K562 (cell line): ENCODE results near the gene PACRG. TPM values are rescaled to one million over a fixed set of nuclear protein-coding genes. Genes with fewer than 3 reads are reported as not detected.

ENCODE experiments used
- ATAC-seq: fragments of 200-7000 bp; cut with Tn5 transposase; 3 replicates; pipeline ENCODE4 v1.9.1; 2020; ENCODE audit warnings: moderate library complexity
- BruUV-seq: library from RNA; stranded (reverse); fragments of 400-500 nt; replicated peaks from 2 replicates; lab custom pipeline; 2021; lab: Mats Ljungman, UMichigan
- CTCF ChIA-PET: fragments of 300-600 bp; formaldehyde crosslinking; extraction: SDS; loops from one replicate; lab custom pipeline; 2021; ENCODE audit warnings: low intra/inter-chr PET ratio; lab: Yijun Ruan, JAX
- POLR2A ChIA-PET: fragments of 300-600, 350-650 bp; sonication (Branson Sonifier 250); formaldehyde crosslinking; extraction: SDS; loops from one replicate; lab custom pipeline; 2021; ENCODE audit warnings: antibody characterized with exemption, inconsistent platforms; lab: Yijun Ruan, JAX
- DNase-seq, 4 experiments: peaks; one replicate each; pipeline versions ENCODE4 v3.0.0 to v3.0.0-alpha.2; 2011 to 2018; ENCODE audit warnings: low spot score in 3 of 4, mixed read lengths in 3 of 4; ENCODE audit errors: extremely low read depth in 1 of 4
- FAIRE-seq: peaks from 2 replicates; lab custom pipeline; 2011; peaks lifted over from hg19 to GRCh38; lab: Jason Lieb, UNC
- H2AFZ ChIP-seq: 2 replicates; pipeline ENCODE4 v1.6.0; 2011; ENCODE audit warnings: low read depth, low read length, control low read depth, inconsistent platforms
- H3K27ac ChIP-seq: fragments of 200-600 bp; 3 replicates; pipeline ENCODE4 v1.8.0; 2011; ENCODE audit warnings: low read depth, mild to moderate bottlenecking, control low read depth, inconsistent platforms, low read length, moderate library complexity, mixed read lengths; ENCODE audit errors: extremely low read depth
- H3K27me3 ChIP-seq, 2 experiments: fragments of 300-600 bp in 1 of 2; 2 replicates in 1 of 2; 3 replicates in 1 of 2; pipeline versions ENCODE4 v1.6.0 to v1.8.0; 2011; ENCODE audit warnings: inconsistent platforms in 2 of 2, low read length in 2 of 2, mild to moderate bottlenecking in 1 of 2, mixed read lengths in 1 of 2, moderate library complexity in 1 of 2; ENCODE audit not compliant: control insufficient read depth in 2 of 2, insufficient read depth in 2 of 2
- H3K36me3 ChIP-seq: fragments of 300-600 bp; 3 replicates; pipeline ENCODE4 v1.8.0; 2011; ENCODE audit warnings: mild to moderate bottlenecking, low read length, inconsistent platforms; ENCODE audit not compliant: control insufficient read depth, insufficient read depth
- H3K4me1 ChIP-seq, 2 experiments: fragments of 200-600 bp in 1 of 2; replicated peaks in 1 of 2; 2 replicates in 1 of 2; 3 replicates in 1 of 2; pipeline versions ENCODE4 v1.5.1 to v1.8.0; 2011; ENCODE audit warnings: inconsistent platforms in 2 of 2, low read length in 2 of 2, mild to moderate bottlenecking in 1 of 2, mixed read lengths in 1 of 2, moderate library complexity in 1 of 2; ENCODE audit not compliant: control insufficient read depth in 2 of 2, insufficient read depth in 2 of 2
- H3K4me2 ChIP-seq: 2 replicates; pipeline ENCODE4 v1.6.1; 2011; ENCODE audit warnings: low read length, control low read depth, inconsistent platforms, mixed read lengths; ENCODE audit not compliant: insufficient read depth
- H3K4me3 ChIP-seq: fragments of 200-600 bp; sonication (generic), shearing (Covaris generic); 2 replicates; pipeline ENCODE4 v1.5.1; 2016; ENCODE audit warnings: control low read depth, inconsistent platforms
- H3K79me2 ChIP-seq: fragments of 200-600 bp; 3 replicates; pipeline ENCODE4 v1.8.0; 2011; ENCODE audit warnings: low read length, inconsistent platforms; ENCODE audit not compliant: control insufficient read depth, insufficient read depth
- H3K9ac ChIP-seq, 2 experiments: 2 replicates each; pipeline versions ENCODE4 v1.6.0 to v1.6.1; 2011; ENCODE audit warnings: low read depth in 2 of 2, low read length in 2 of 2, control low read depth in 1 of 2, inconsistent platforms in 1 of 2, mild to moderate bottlenecking in 1 of 2, mixed read lengths in 1 of 2; ENCODE audit not compliant: insufficient read depth in 1 of 2
- H3K9me1 ChIP-seq: one replicate; pipeline ENCODE4 v1.6.0; 2011; ENCODE audit warnings: inconsistent platforms, mild to moderate bottlenecking, low read length, moderate library complexity; ENCODE audit not compliant: control insufficient read depth, insufficient read depth
- H3K9me3 ChIP-seq: replicated peaks from 2 replicates; pipeline ENCODE4 v1.5.1; 2011; ENCODE audit warnings: low read depth, low read length, inconsistent platforms; ENCODE audit not compliant: control insufficient read depth, insufficient read depth
- H4K20me1 ChIP-seq: replicated peaks from 2 replicates; pipeline ENCODE4 v1.6.1; 2011; ENCODE audit warnings: low read length, inconsistent platforms, mixed read lengths; ENCODE audit not compliant: control insufficient read depth, insufficient read depth
- GATAD2B ChIP-seq: fragments of 450-650 bp; IDR thresholded peaks from 2 replicates; pipeline ENCODE4 v1.6.1; 2017; ENCODE audit warnings: mild to moderate bottlenecking, borderline replicate concordance
- TAF1 ChIP-seq: IDR thresholded peaks from 2 replicates; pipeline ENCODE4 v1.6.1; 2011; ENCODE audit warnings: mild to moderate bottlenecking, low read length, moderate library complexity; ENCODE audit not compliant: insufficient read depth, control insufficient read depth, severe bottlenecking; ENCODE audit errors: extremely low read depth
- TFAM ChIP-seq: fragments of 250-450 bp; sonication (Bioruptor Pico); conservative IDR thresholded peaks from 2 replicates; pipeline ENCODE4 v1.5.0; 2021; ENCODE audit warnings: mild to moderate bottlenecking, moderate library complexity
- ZBTB7A ChIP-seq: IDR thresholded peaks from 2 replicates; pipeline ENCODE4 v1.6.1; 2011; ENCODE audit warnings: low read depth, mild to moderate bottlenecking, low read length, moderate library complexity, borderline replicate concordance; ENCODE audit not compliant: control insufficient read depth
- ZNF232 ChIP-seq: sonication (generic); formaldehyde crosslinking; IDR thresholded peaks from 2 replicates; pipeline ENCODE4 v1.8.0; 2022; ENCODE audit warnings: mild to moderate bottlenecking, missing genetic modification reagents
- ZNF79 ChIP-seq: fragments of 250-450 bp; sonication (Bioruptor Pico); IDR thresholded peaks from 2 replicates; pipeline ENCODE4 v1.4.0; 2020; ENCODE audit warnings: low read depth, mild to moderate bottlenecking, moderate library complexity
- ZSCAN32 ChIP-seq: fragments of 450-650 bp; formaldehyde crosslinking; IDR thresholded peaks from 2 replicates; pipeline ENCODE4 v1.4.0; 2020; ENCODE audit warnings: mild to moderate bottlenecking, moderate library complexity
- WGBS: fragments of 100-300 bp; shearing (Covaris generic); methylation state at CpG from one replicate; pipeline ENCODE4 v1.1.6; 2016; ENCODE audit warnings: low coverage, mixed read lengths; ENCODE audit not compliant: insufficient coverage; ENCODE audit errors: missing lambda C conversion rate; 5-methylcytosine and 5-hydroxymethylcytosine counted together
- in situ Hi-C: fragments of 300-500 bp; cut with MboI; formaldehyde crosslinking; loops from 4 replicates; pipeline ENCODE4 v1.15.0; 2018; ENCODE audit warnings: inconsistent platforms, mixed read lengths
- intact Hi-C: fragments of 100-400 bp; cut with micrococcal nuclease; formaldehyde crosslinking; loops from 2 replicates; pipeline ENCODE4 v1.14.2; 2022
- polyA plus RNA-seq, 8 experiments: library from polyadenylated mRNA; depleted of rRNA in 4 of 8; stranded (reverse) in 5 of 8; unstranded in 3 of 8; fragments of >200 nt; fragmentation: Nextera tagmentation in 2 of 8; fragmentation: Illumina TruSeq in 1 of 8; extraction: Ambion mirVana in 2 of 8; extraction: Trizol in 1 of 8; gene quantifications; 2 replicates each; pipeline versions ENCODE4 v1.2.1 to v1.2.3, GENCODE V29; 2011 to 2014; ENCODE audit warnings: inconsistent platforms in 1 of 8, missing spikeins in 1 of 8
- total RNA-seq, 7 experiments: library from RNA; depleted of rRNA in 6 of 7; stranded (reverse); fragments of >200 nt in 6 of 7; fragmentation: Illumina TruSeq in 2 of 7; extraction: Trizol in 2 of 7; gene quantifications; 2 replicates each; pipeline versions ENCODE4 v1.2.1 to v1.2.3, GENCODE V29; 2011 to 2021; ENCODE audit warnings: low replicate concordance in 1 of 7
- TF ChIP-seq, protein P1 (sequence below): IDR thresholded peaks from 2 replicates; pipeline ENCODE4 v1.6.1; 2014; ENCODE audit warnings: antibody characterized with exemption
- TF ChIP-seq, protein P2 (sequence below): sonication (generic); formaldehyde crosslinking; IDR thresholded peaks from 2 replicates; pipeline ENCODE4 v1.8.0; 2023; ENCODE audit warnings: mild to moderate bottlenecking, missing genetic modification reagents
- TF ChIP-seq, protein P3 (sequence below): sonication (generic); formaldehyde crosslinking; IDR thresholded peaks from 2 replicates; pipeline ENCODE4 v1.8.0; 2022; ENCODE audit warnings: missing genetic modification reagents, mild to moderate bottlenecking, borderline replicate concordance

The PACRG gene
- total and polyA plus RNA-seq, 9 of the 15 experiments (the other 6 are each of a cell fraction or from before 2014, with no cell fraction given) = 0.04 TPM; not detected in 8

DNA sequence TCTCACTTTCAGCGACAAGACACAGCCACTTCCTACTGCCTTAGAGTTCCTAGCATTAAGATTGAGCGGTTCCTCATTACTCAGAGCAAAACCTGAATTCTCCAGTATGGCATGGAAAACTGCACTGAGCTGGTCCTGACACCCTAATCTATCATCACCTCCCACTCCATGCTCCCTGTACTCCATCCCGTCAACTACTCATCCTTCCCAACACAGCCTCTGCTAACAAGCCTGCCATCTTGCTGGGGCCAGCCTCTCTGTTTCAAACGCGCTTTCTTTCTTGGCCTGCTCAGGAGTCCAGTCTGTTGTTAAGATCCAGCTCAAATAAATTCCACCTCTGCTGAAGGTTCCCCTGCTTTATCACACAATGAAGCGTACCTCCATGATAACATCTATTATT lies 12.2 kb upstream of the PACRG start:
- no peak for TF ChIP-seq ZSCAN32 (CRISPR knock-in tag)
- no peak for TF ChIP-seq TFAM (CRISPR knock-in tag)
- TF ChIP-seq ZBTB7A = no peak
- TF ChIP-seq, protein P1, sequence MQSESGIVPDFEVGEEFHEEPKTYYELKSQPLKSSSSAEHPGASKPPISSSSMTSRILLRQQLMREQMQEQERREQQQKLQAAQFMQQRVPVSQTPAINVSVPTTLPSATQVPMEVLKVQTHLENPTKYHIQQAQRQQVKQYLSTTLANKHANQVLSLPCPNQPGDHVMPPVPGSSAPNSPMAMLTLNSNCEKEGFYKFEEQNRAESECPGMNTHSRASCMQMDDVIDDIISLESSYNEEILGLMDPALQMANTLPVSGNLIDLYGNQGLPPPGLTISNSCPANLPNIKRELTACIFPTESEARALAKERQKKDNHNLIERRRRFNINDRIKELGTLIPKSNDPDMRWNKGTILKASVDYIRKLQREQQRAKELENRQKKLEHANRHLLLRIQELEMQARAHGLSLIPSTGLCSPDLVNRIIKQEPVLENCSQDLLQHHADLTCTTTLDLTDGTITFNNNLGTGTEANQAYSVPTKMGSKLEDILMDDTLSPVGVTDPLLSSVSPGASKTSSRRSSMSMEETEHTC = no peak
- TF ChIP-seq, all 486 proteins: peak for 0
- no peaks in the 10 kb centered on the region for H3K9me1 ChIP-seq
- CTCF ChIA-PET = no interaction called here
- POLR2A ChIA-PET = no interaction called here
- in situ Hi-C loops (no loop called here), intact Hi-C loops (no loop called here)
- no peak overlapping the region for H3K27ac ChIP-seq
- no peak overlapping the region for H3K4me3 ChIP-seq
- no peaks in the 10 kb centered on the region for H3K79me2 ChIP-seq
- no TSS peak for BruUV-seq
- no peak overlapping the region for H3K4me2 ChIP-seq
- H3K27me3 ChIP-seq = no peaks in the 10 kb centered on the region
- no peak overlapping the region for H3K9ac ChIP-seq
- H4K20me1 ChIP-seq = no peaks in the 10 kb centered on the region
- no peaks in the 10 kb centered on the region for H3K36me3 ChIP-seq
- no peak overlapping the region for H2AFZ ChIP-seq
- ATAC-seq (no peak), DNase-seq (no peak), FAIRE-seq (no peak)
- WGBS = 2% methylated on average over 6 of the region's 6 CpGs
- no peaks in the 10 kb centered on the region for H3K9me3 ChIP-seq
- H3K4me1 ChIP-seq = no peaks in the 10 kb centered on the region

DNA sequence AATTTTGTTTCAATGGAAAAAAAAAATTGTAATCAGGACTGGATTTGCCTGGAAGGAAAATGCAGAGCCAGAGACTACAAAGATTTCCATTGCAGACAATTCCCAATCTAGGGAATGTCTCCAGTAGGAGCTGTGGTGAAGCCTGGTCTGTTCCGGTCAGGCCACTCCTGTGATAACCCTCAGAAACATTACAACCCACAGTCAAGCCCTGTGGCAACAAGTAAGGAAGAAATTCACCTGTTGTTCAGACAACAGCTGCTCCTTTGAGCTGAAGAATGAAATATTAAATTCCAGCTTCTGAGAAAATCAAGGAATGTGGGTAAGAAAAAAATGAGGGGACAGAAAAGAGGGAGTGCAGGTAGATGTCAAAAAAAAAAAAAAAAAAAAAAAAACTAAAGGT lies 8.2 kb upstream of the PACRG start:
- 5% methylated on average over 1 of the region's 1 CpG for WGBS
- CTCF ChIA-PET = no interaction called here
- Histone ChIP-seq H3K4me1 (no peaks in the 10 kb centered on the region), H3K9me1 (no peaks in the 10 kb centered on the region), H3K4me2 (no peak overlapping the region), H3K36me3 (no peaks in the 10 kb centered on the region), H3K9me3 (no peaks in the 10 kb centered on the region), H3K9ac (no peak overlapping the region), H3K27ac (no peak overlapping the region), H4K20me1 (no peaks in the 10 kb centered on the region), H3K79me2 (no peaks in the 10 kb centered on the region), H3K27me3 (no peaks in the 10 kb centered on the region), H3K4me3 (no peak overlapping the region), H2AFZ (no peak overlapping the region)
- FAIRE-seq = no peak
- in situ Hi-C loops = no loop called here
- POLR2A ChIA-PET = interaction anchor here (0.6 kb wide), 1 partner anchor 8 kb away, joined by 5 read pairs; the partner anchor contains the start of gene PACRG
- ATAC-seq = no peak
- intact Hi-C loops = no loop called here
- no TSS peak for BruUV-seq
- no peak for DNase-seq
- TF ChIP-seq TAF1 (no peak), ZNF232 (CRISPR knock-in tag) (no peak), ZNF79 (CRISPR knock-in tag) (no peak), GATAD2B (no peak)
- TF ChIP-seq, protein P2, sequence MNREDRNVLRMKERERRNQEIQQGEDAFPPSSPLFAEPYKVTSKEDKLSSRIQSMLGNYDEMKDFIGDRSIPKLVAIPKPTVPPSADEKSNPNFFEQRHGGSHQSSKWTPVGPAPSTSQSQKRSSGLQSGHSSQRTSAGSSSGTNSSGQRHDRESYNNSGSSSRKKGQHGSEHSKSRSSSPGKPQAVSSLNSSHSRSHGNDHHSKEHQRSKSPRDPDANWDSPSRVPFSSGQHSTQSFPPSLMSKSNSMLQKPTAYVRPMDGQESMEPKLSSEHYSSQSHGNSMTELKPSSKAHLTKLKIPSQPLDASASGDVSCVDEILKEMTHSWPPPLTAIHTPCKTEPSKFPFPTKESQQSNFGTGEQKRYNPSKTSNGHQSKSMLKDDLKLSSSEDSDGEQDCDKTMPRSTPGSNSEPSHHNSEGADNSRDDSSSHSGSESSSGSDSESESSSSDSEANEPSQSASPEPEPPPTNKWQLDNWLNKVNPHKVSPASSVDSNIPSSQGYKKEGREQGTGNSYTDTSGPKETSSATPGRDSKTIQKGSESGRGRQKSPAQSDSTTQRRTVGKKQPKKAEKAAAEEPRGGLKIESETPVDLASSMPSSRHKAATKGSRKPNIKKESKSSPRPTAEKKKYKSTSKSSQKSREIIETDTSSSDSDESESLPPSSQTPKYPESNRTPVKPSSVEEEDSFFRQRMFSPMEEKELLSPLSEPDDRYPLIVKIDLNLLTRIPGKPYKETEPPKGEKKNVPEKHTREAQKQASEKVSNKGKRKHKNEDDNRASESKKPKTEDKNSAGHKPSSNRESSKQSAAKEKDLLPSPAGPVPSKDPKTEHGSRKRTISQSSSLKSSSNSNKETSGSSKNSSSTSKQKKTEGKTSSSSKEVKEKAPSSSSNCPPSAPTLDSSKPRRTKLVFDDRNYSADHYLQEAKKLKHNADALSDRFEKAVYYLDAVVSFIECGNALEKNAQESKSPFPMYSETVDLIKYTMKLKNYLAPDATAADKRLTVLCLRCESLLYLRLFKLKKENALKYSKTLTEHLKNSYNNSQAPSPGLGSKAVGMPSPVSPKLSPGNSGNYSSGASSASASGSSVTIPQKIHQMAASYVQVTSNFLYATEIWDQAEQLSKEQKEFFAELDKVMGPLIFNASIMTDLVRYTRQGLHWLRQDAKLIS (CRISPR knock-in tag) = no peak
- TF ChIP-seq, protein P3, sequence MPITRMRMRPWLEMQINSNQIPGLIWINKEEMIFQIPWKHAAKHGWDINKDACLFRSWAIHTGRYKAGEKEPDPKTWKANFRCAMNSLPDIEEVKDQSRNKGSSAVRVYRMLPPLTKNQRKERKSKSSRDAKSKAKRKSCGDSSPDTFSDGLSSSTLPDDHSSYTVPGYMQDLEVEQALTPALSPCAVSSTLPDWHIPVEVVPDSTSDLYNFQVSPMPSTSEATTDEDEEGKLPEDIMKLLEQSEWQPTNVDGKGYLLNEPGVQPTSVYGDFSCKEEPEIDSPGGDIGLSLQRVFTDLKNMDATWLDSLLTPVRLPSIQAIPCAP = no peak
